HCT116 (cell line): ENCODE results near the gene CFAP77. TPM values are rescaled to one million over a fixed set of nuclear protein-coding genes. Genes with fewer than 3 reads are reported as not detected.
A peak's percentile ranks its signal among the peaks of the same experiment; 100 is the strongest.

ENCODE experiments used
- ATAC-seq: fragments of 200-7000 bp; cut with Tn5 transposase; 2 replicates; pipeline ENCODE4 v1.9.1; 2020; ENCODE audit warnings: mild to moderate bottlenecking, moderate library complexity
- Bru-seq: library from RNA; stranded (reverse); fragments of 400-500 nt; gene quantifications from one replicate; lab custom pipeline; 2021; lab: Mats Ljungman, UMichigan
- BruChase-seq, 2 experiments: library from RNA; stranded (reverse); fragments of 400-500 nt; gene quantifications; one replicate each; lab custom pipeline; 2021; lab: Mats Ljungman, UMichigan
- BruUV-seq: library from RNA; stranded (reverse); fragments of 400-500 nt; replicated peaks from 2 replicates; lab custom pipeline; 2021; lab: Mats Ljungman, UMichigan
- CTCF ChIA-PET: fragments of 300-600 bp; sonication (Branson Sonifier 250); formaldehyde crosslinking; loops from one replicate; lab custom pipeline; 2021; ENCODE audit warnings: antibody characterized with exemption; lab: Charles Lee
- POLR2A ChIA-PET: fragments of 300-600, 350-600 bp; sonication (Branson Sonifier 250); formaldehyde crosslinking; loops from one replicate; lab custom pipeline; 2021; ENCODE audit warnings: antibody characterized with exemption; lab: Charles Lee
- RAD21 ChIA-PET, 2 experiments: fragments of 300-600 bp; sonication (Branson Sonifier 250); formaldehyde crosslinking; loops; one replicate each; lab custom pipeline; 2023; ENCODE audit warnings: low total read pairs in 2 of 2; ENCODE audit not compliant: uncharacterized antibody in 2 of 2, unreplicated experiment in 2 of 2, low non-redundant PET in 1 of 2; lab: Charles Lee
- DNase-seq: peaks from one replicate; pipeline ENCODE4 v3.0.0-alpha.2; 2010; ENCODE audit warnings: low read depth, low spot score
- H2AFZ ChIP-seq: fragments of 200-600 bp; shearing (Covaris generic), sonication (generic); 2 replicates; pipeline ENCODE4 v1.6.1; 2017; ENCODE audit warnings: low read depth, mixed run types, mixed read lengths, antibody characterized with exemption, low read length; ENCODE audit not compliant: poor library complexity, severe bottlenecking
- H3K27ac ChIP-seq: 2 replicates; pipeline ENCODE4 v1.5.1; 2012; ENCODE audit warnings: low read depth, low read length
- H3K27me3 ChIP-seq: fragments of 200-600 bp; sonication (generic); 2 replicates; pipeline ENCODE4 v1.6.1; 2016; ENCODE audit warnings: mixed run types, low read length, mixed read lengths; ENCODE audit not compliant: insufficient read depth
- H3K36me3 ChIP-seq, 2 experiments: fragments of 200-500 bp in 1 of 2; fragments of 200-600 bp in 1 of 2; sonication (Bioruptor generic) in 1 of 2; sonication (generic) in 1 of 2; 2 replicates each; pipeline versions ENCODE4 v1.5.1 to v1.6.1; 2014 to 2016; ENCODE audit warnings: low read length in 2 of 2, inconsistent platforms in 1 of 2, mixed read lengths in 1 of 2, mixed run types in 1 of 2; ENCODE audit not compliant: insufficient read depth in 2 of 2, control insufficient read depth in 1 of 2
- H3K4me1 ChIP-seq, 2 experiments: fragments of 200-600 bp in 1 of 2; sonication (generic) in 1 of 2; 2 replicates each; pipeline versions ENCODE4 v1.5.1 to v1.6.1; 2012 to 2017; ENCODE audit warnings: low read length in 2 of 2, inconsistent platforms in 1 of 2, mild to moderate bottlenecking in 1 of 2, mixed read lengths in 1 of 2, mixed run types in 1 of 2, moderate library complexity in 1 of 2; ENCODE audit not compliant: insufficient read depth in 2 of 2, control insufficient read depth in 1 of 2
- H3K4me2 ChIP-seq: fragments of 200-600 bp; sonication (generic); 2 replicates; pipeline ENCODE4 v1.6.1; 2017; ENCODE audit warnings: mixed run types, low read length, mixed read lengths
- H3K4me3 ChIP-seq, 2 experiments: fragments of 200-600 bp in 1 of 2; sonication (generic) in 1 of 2; replicated peaks in 1 of 2; 2 replicates each; pipeline ENCODE4 v1.5.1; 2011 to 2016; ENCODE audit warnings: low read length in 2 of 2, control low read depth in 1 of 2, low read depth in 1 of 2, mild to moderate bottlenecking in 1 of 2, mixed read lengths in 1 of 2, mixed run types in 1 of 2
- H3K79me2 ChIP-seq: fragments of 200-600 bp; sonication (generic); 2 replicates; pipeline ENCODE4 v1.6.1; 2017; ENCODE audit warnings: mild to moderate bottlenecking, mixed run types, low read length, moderate library complexity, mixed read lengths; ENCODE audit not compliant: insufficient read depth
- H3K9ac ChIP-seq: fragments of 200-600 bp; sonication (generic); 2 replicates; pipeline ENCODE4 v1.6.1; 2016; ENCODE audit warnings: low read length, mixed read lengths
- H3K9me2 ChIP-seq: fragments of 200-600 bp; sonication (generic), shearing (Covaris generic); 2 replicates; pipeline ENCODE4 v1.6.1; 2017; ENCODE audit warnings: mixed run types, mild to moderate bottlenecking, moderate library complexity; ENCODE audit not compliant: insufficient read depth
- H3K9me3 ChIP-seq, 2 experiments: fragments of 200-500 bp in 1 of 2; fragments of 200-600 bp in 1 of 2; sonication (Bioruptor generic) in 1 of 2; sonication (generic) in 1 of 2; 2 replicates each; pipeline ENCODE4 v1.6.1; 2014 to 2017; ENCODE audit warnings: low read length in 2 of 2, mixed read lengths in 2 of 2, inconsistent platforms in 1 of 2, low read depth in 1 of 2, mild to moderate bottlenecking in 1 of 2, mixed run types in 1 of 2, moderate library complexity in 1 of 2; ENCODE audit not compliant: control insufficient read depth in 1 of 2, insufficient read depth in 1 of 2
- H4K20me1 ChIP-seq: fragments of 200-600 bp; sonication (generic), shearing (Covaris generic); 2 replicates; pipeline ENCODE4 v1.6.1; 2017; ENCODE audit warnings: mixed run types, mild to moderate bottlenecking, moderate library complexity; ENCODE audit not compliant: insufficient read depth
- CBX3 ChIP-seq: IDR thresholded peaks from 2 replicates; pipeline ENCODE4 v1.6.1; 2012; ENCODE audit warnings: low read depth
- CEBPB ChIP-seq: IDR thresholded peaks from 2 replicates; pipeline ENCODE4 v1.6.1; 2012; ENCODE audit warnings: low read depth
- EGR1 ChIP-seq: IDR thresholded peaks from 2 replicates; pipeline ENCODE4 v1.6.1; 2012; ENCODE audit warnings: low read depth
- EZH2phosphoT487 ChIP-seq: fragments of 200-600 bp; IDR thresholded peaks from 2 replicates; pipeline ENCODE4 v1.6.1; 2018; ENCODE audit warnings: antibody characterized with exemption, borderline replicate concordance
- FOSL1 ChIP-seq: IDR thresholded peaks from 2 replicates; pipeline ENCODE4 v1.6.1; 2012; ENCODE audit warnings: low read depth
- JUND ChIP-seq: IDR thresholded peaks from 2 replicates; pipeline ENCODE4 v1.6.1; 2012
- POLR2A ChIP-seq: IDR thresholded peaks from 2 replicates; pipeline ENCODE4 v1.7.0; 2011; ENCODE audit warnings: borderline replicate concordance; ENCODE audit not compliant: insufficient read depth, insufficient read length; ENCODE audit errors: extremely low read depth
- POLR2AphosphoS5 ChIP-seq: IDR thresholded peaks from 2 replicates; pipeline ENCODE4 v1.6.1; 2011; ENCODE audit warnings: mild to moderate bottlenecking, low read depth, low read length, moderate library complexity
- SP1 ChIP-seq: IDR thresholded peaks from 2 replicates; pipeline ENCODE4 v1.6.1; 2012; ENCODE audit warnings: low read depth
- SRF ChIP-seq: IDR thresholded peaks from 2 replicates; pipeline ENCODE4 v1.6.1; 2012; ENCODE audit warnings: low read depth
- TCF7L2 ChIP-seq: IDR thresholded peaks from 2 replicates; pipeline ENCODE4 v1.7.0; 2011; ENCODE audit warnings: borderline replicate concordance, inconsistent platforms; ENCODE audit not compliant: insufficient read depth, insufficient read length; ENCODE audit errors: extremely low read depth
- ZFX ChIP-seq: fragments of 450-650 bp; IDR thresholded peaks from 2 replicates; pipeline ENCODE4 v1.6.1; 2017
- intact Hi-C: fragments of 100-400 bp; cut with micrococcal nuclease; formaldehyde crosslinking; loops from 2 replicates; pipeline ENCODE4 v1.10.0; 2022
- long read RNA-seq: library from polyadenylated mRNA; unstranded; transcript quantifications from one replicate; pipeline ENCODE4 v2.0.0, GENCODE V29; 2021; ENCODE audit not compliant: unreplicated experiment
- polyA plus RNA-seq: library from polyadenylated mRNA; unstranded; fragments of >200 nt; gene quantifications from 2 replicates; pipeline ENCODE4 v1.2.1, GENCODE V29; 2012; ENCODE audit warnings: missing spikeins
- total RNA-seq: library from RNA; stranded (reverse); gene quantifications from one replicate; pipeline ENCODE4 v1.2.1, GENCODE V29; 2021; ENCODE audit not compliant: unreplicated experiment
- TF ChIP-seq, protein P1 (sequence below): IDR thresholded peaks from 2 replicates; pipeline ENCODE4 v1.6.1; 2012
- TF ChIP-seq, protein P2 (sequence below): IDR thresholded peaks from 2 replicates; pipeline ENCODE4 v1.6.1; 2011; ENCODE audit warnings: mild to moderate bottlenecking, low read length, moderate library complexity; ENCODE audit not compliant: insufficient replicate concordance; ENCODE audit errors: extremely low read depth
- TF ChIP-seq, protein P3 (sequence below): IDR thresholded peaks from 2 replicates; pipeline ENCODE4 v1.6.1; 2012

The CFAP77 gene
- total RNA-seq (0.98 TPM), Bru-seq, nascent RNA (percentile 20 among the genes with signal in this experiment), BruChase-seq, experiment 1, labeled RNA remaining after a 6-hour chase (percentile 15 among the genes with signal in this experiment), BruChase-seq, experiment 2, labeled RNA remaining after a 2-hour chase (percentile 20 among the genes with signal in this experiment)
- 0.56 and 0.64 TPM in 2 replicates for polyA plus RNA-seq
- long read RNA-seq, partial matches to known transcripts, result 0 of 5 reads
- long read RNA-seq, other reads (novel, unspliced or antisense), result 3 of 5 reads

DNA sequence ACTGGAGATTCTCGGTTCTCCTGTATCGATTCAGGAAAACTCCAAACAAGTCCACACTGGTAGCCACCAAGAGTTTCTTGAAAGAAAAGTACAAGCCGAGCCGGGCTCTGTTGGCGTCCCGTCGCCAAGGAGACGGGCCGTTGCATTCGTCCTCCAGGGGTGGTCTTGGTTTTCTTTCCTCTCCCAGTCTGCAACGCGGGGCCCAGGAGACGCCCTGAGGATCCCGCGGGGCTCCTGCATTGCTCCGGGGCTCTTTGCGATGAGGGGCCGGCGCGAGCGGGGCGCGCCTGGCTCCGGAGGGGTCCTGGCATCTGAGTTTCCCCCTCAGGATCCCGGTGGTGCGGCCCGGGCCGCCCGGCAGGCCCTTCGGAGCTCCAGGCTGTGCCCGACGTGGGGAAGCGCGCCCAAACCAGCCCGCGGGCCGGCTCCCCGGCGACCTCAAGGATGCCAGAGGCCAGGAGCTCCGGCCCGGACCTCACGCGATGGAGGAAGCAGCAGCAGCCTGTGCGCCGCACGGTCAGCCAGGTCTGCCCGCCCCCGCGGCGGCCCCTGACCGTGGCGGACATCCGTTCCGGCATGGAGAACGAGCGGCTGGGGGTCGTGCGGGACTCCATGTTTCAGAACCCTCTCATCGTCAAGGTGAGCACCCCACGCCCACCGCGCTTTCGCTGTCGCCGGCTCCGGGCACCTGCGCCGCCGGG lies at the start of gene CFAP77:
Gene CFAP77 (plus strand): TSS at position 384 of the 701 bp plus-strand sequence. CDS start 61 bp downstream, at position 445.
- Histone ChIP-seq H3K4me3 (peak within 1 kb of the TSS; percentile 51 to 63), H4K20me1 (no peaks in the 10 kb centered on the region), H3K27me3 (peaks cover 3% of the 10 kb centered on the region; the same call in 1 of the 2 replicates), H3K9me2 (no peaks in the 10 kb centered on the region), H3K9me3 (no peaks in the 10 kb centered on the region), H3K9ac (peak within 1 kb of the TSS; percentile 61), H3K27ac (peak within 1 kb of the TSS; percentile 63; the same call in 1 of the 2 replicates), H2AFZ (peak within 1 kb of the TSS; percentile 95), H3K4me2 (peak within 1 kb of the TSS; percentile 91), H3K4me1 (peaks cover 23 to 40% of the 10 kb centered on the region in 2 experiments), H3K79me2 (peaks cover 13% of the 10 kb centered on the region), H3K36me3 (no peaks in the 10 kb centered on the region)
- intact Hi-C loops, result loop anchor here (2.0 kb wide), 3 partner anchors 97 to 563 kb away; no protein-coding TSS in a partner anchor
- TF ChIP-seq JUND (peak; percentile 64), SRF (no peak), SP1 (peak; percentile 62), POLR2AphosphoS5 (no peak), CEBPB (no peak), FOSL1 (no peak), EZH2phosphoT487 (no peak), ZFX (no peak), EGR1 (no peak), TCF7L2 (no peak), CBX3 (no peak), POLR2A (no peak)
- TF ChIP-seq, protein P1, sequence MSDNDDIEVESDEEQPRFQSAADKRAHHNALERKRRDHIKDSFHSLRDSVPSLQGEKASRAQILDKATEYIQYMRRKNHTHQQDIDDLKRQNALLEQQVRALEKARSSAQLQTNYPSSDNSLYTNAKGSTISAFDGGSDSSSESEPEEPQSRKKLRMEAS, result no peak; the same call in 1 of the 2 replicates
- TF ChIP-seq, protein P2, sequence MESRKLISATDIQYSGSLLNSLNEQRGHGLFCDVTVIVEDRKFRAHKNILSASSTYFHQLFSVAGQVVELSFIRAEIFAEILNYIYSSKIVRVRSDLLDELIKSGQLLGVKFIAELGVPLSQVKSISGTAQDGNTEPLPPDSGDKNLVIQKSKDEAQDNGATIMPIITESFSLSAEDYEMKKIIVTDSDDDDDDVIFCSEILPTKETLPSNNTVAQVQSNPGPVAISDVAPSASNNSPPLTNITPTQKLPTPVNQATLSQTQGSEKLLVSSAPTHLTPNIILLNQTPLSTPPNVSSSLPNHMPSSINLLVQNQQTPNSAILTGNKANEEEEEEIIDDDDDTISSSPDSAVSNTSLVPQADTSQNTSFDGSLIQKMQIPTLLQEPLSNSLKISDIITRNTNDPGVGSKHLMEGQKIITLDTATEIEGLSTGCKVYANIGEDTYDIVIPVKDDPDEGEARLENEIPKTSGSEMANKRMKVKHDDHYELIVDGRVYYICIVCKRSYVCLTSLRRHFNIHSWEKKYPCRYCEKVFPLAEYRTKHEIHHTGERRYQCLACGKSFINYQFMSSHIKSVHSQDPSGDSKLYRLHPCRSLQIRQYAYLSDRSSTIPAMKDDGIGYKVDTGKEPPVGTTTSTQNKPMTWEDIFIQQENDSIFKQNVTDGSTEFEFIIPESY, result no peak
- TF ChIP-seq, protein P3, sequence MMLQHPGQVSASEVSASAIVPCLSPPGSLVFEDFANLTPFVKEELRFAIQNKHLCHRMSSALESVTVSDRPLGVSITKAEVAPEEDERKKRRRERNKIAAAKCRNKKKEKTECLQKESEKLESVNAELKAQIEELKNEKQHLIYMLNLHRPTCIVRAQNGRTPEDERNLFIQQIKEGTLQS, result no peak
- DNase-seq (peak; percentile 26), ATAC-seq (peak; percentile 66)
- CTCF ChIA-PET, result interaction anchor here (0.6 to 1.0 kb wide), 5 partner anchors 9 to 997 kb away, joined by 3 to 5 read pairs (median 4); no protein-coding TSS in a partner anchor
- POLR2A ChIA-PET, result interaction anchor here (0.8 kb wide), 1 partner anchor 563 kb away, joined by 6 read pairs; no protein-coding TSS in a partner anchor
- no TSS peak for BruUV-seq
- RAD21 ChIA-PET, result interaction anchor here in 1 of 2 experiments (1.0 kb wide), 1 partner anchor 97 kb away, joined by 4 read pairs; no protein-coding TSS in a partner anchor
